WERI-Rb-1 (cell line): Measurements from ENCODE around the gene KIAA0825.

Source experiments
- DNase-seq: peaks from one replicate; pipeline ENCODE4 v3.0.0-alpha.2; 2020
- H3K27ac ChIP-seq: fragments of 250-450 bp; sonication (Bioruptor Pico); 2 replicates; pipeline ENCODE4 v1.5.1; 2020; ENCODE audit warnings: mild to moderate bottlenecking, moderate library complexity
- H3K27me3 ChIP-seq: fragments of 250-450 bp; sonication (Bioruptor Pico); 2 replicates; pipeline ENCODE4 v1.5.1; 2021; ENCODE audit warnings: mild to moderate bottlenecking, low read depth, moderate library complexity; ENCODE audit not compliant: insufficient read depth, severe bottlenecking
- H3K36me3 ChIP-seq: fragments of 250-450 bp; sonication (Bioruptor Pico); 2 replicates; pipeline ENCODE4 v1.5.1; 2020; ENCODE audit warnings: mild to moderate bottlenecking, moderate library complexity
- H3K4me3 ChIP-seq: 2 replicates; pipeline ENCODE4 v1.5.1; 2011; ENCODE audit warnings: low read depth, mild to moderate bottlenecking, control low read depth, low read length
- H3K9me3 ChIP-seq: fragments of 250-450 bp; sonication (Bioruptor Pico); 2 replicates; pipeline ENCODE4 v1.5.1; 2021; ENCODE audit warnings: mild to moderate bottlenecking, moderate library complexity; ENCODE audit not compliant: severe bottlenecking
- TF ChIP-seq, protein P1 (sequence below): IDR thresholded peaks from 2 replicates; pipeline ENCODE4 v1.5.1; 2011; ENCODE audit warnings: low read depth, mild to moderate bottlenecking, control low read depth, inconsistent platforms, low read length

The KIAA0825 gene

DNA sequence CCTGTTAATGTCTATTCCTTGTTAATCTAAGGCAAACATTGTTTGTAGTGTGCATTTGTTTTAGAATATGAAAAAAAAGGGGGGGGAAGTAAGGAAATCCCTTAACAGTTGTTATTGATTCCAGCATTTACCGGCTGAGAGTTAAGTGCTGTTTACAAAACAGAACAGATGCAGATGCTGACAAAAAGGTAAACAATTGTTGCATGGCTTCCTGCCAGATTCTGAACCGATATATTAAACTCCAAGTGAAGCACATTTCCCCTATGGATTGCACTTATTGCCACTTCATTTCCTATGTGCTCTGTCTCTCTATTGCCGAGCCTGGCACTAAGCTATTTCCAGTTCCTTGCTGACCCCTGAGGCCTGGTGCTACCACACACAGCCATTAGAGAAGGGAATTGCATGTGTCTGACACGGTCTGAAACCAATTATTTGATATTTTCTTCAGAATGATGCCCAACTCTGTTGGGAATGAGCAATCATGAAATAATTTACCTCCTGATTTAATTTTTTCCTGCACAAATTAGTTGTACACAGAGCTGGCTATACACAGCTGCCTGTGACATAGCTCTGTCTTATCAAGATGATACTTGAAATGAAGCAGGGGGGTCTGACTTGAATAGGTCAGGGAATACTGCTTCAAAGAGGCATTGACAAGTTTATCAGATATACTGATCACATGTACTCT, 109.8 kb downstream of the KIAA0825 start:
- TF ChIP-seq, protein P1, sequence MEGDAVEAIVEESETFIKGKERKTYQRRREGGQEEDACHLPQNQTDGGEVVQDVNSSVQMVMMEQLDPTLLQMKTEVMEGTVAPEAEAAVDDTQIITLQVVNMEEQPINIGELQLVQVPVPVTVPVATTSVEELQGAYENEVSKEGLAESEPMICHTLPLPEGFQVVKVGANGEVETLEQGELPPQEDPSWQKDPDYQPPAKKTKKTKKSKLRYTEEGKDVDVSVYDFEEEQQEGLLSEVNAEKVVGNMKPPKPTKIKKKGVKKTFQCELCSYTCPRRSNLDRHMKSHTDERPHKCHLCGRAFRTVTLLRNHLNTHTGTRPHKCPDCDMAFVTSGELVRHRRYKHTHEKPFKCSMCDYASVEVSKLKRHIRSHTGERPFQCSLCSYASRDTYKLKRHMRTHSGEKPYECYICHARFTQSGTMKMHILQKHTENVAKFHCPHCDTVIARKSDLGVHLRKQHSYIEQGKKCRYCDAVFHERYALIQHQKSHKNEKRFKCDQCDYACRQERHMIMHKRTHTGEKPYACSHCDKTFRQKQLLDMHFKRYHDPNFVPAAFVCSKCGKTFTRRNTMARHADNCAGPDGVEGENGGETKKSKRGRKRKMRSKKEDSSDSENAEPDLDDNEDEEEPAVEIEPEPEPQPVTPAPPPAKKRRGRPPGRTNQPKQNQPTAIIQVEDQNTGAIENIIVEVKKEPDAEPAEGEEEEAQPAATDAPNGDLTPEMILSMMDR: no peak
- H3K9me3 ChIP-seq: peaks cover 5% of the 10 kb centered on the region
- H3K27ac ChIP-seq: no peak overlapping the region
- H3K4me3 ChIP-seq: no peak overlapping the region
- H3K27me3 ChIP-seq: no peaks in the 10 kb centered on the region
- DNase-seq: no peak
- H3K36me3 ChIP-seq: no peaks in the 10 kb centered on the region

DNA sequence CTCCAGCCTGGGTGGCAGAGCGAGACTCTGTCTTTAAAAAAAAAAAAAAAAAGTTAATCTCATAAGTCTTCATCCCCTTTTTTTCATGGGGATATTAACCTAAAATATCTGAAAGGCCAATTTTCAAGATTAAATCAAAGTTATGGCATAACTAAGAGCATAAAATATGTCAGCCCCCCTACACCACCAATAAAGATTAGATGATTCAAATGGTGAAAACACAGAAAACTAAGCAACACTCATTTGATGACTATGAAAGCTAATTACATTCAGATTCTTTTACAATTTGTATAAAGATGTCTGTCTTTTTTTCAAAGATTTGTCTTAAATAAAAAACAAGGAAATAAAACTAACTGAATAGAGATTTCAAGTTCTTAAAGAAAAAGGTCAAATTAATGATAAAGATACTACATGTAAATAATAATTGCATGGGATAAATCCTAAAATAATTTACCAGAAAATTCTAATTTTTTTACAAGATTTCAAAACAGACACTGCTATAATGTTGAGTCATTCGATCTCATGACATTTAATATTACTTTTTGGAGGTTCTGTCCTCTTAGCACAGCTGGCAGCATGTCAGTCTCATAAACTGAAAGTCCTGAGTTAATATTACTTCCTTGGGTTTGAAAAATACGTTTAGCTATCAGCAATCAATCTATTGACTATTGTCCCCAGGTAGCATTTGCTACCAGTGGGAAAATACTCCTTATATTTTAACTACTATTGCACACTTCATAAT, 112.9 kb downstream of the KIAA0825 start:
- no peak for DNase-seq
- Histone ChIP-seq H3K9me3 (peaks cover 2% of the 10 kb centered on the region), H3K27me3 (no peaks in the 10 kb centered on the region), H3K4me3 (no peak overlapping the region), H3K36me3 (no peaks in the 10 kb centered on the region), H3K27ac (no peak overlapping the region)
- TF ChIP-seq, protein P1: no peak

DNA sequence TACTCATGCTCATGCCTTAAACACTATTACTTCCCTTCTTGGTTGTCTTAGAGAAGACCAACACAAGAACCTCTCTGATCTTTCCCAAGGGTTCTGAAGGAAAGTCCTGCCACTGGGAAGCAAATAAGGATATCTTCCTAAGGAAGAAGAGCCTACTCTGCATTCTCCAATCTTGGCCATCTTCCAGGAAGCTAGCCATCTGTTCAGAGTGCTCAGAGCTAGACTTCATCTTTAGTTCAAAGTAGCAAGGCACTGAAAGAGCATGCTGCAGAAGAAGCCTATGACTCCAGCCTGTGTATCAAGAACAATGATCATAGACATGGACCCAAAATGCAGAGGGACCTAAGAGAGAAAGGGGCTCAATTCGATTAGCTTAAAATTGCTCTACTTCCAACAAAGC, 114.7 kb downstream of the KIAA0825 start:
- H3K9me3 ChIP-seq: peaks cover 2% of the 10 kb centered on the region
- DNase-seq: no peak
- no peak overlapping the region for H3K4me3 ChIP-seq
- TF ChIP-seq, protein P1: no peak
- no peak overlapping the region for H3K27ac ChIP-seq
- no peaks in the 10 kb centered on the region for H3K27me3 ChIP-seq
- H3K36me3 ChIP-seq: no peaks in the 10 kb centered on the region

DNA sequence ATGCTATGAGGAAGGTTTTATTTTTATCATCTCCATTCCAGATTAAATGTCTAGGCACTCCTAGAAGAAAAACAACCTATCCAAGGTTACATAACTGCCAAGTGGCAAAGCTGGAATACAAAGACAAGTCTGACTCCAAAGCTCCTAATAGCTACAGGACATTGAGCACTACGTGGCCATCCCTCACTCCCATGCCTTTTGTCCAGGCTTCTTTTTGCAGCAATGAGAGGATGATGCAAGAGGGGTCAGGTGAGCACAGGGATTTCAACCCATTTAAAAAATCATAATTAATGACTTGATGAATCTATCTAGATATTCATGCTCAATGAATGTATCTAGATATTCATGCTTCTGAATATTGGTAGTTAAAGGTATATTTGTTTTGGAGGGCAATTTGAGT, 117.0 kb downstream of the KIAA0825 start:
- TF ChIP-seq, protein P1: no peak
- Histone ChIP-seq H3K36me3 (no peaks in the 10 kb centered on the region), H3K9me3 (peaks cover 2% of the 10 kb centered on the region), H3K27me3 (no peaks in the 10 kb centered on the region), H3K27ac (peak overlapping the region; percentile 70), H3K4me3 (no peak overlapping the region)
- no peak for DNase-seq

DNA sequence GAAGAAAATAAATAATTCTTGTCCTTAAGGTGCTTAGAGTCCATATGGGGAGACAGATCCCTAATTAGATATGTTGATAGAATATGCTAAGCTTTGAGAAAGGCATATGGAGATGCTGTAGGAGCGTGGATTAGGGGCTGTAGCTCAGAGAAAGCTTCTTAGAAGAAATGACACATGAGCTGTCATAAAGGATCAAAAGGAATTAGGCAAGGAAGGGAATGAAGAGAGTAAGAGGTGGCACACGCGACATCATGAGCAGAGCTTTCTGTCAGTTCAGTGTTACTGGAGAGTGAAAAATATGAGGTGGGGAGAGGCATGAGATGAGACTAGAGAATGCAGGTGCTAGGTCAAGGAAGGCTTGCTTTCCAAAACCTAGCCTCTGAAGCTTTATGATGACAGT, 118.6 kb downstream of the KIAA0825 start:
- peak; percentile 68 for DNase-seq
- Histone ChIP-seq H3K4me3 (no peak overlapping the region), H3K36me3 (no peaks in the 10 kb centered on the region), H3K27ac (peak overlapping the region; percentile 74), H3K9me3 (no peaks in the 10 kb centered on the region), H3K27me3 (no peaks in the 10 kb centered on the region)
- TF ChIP-seq, protein P1: no peak

DNA sequence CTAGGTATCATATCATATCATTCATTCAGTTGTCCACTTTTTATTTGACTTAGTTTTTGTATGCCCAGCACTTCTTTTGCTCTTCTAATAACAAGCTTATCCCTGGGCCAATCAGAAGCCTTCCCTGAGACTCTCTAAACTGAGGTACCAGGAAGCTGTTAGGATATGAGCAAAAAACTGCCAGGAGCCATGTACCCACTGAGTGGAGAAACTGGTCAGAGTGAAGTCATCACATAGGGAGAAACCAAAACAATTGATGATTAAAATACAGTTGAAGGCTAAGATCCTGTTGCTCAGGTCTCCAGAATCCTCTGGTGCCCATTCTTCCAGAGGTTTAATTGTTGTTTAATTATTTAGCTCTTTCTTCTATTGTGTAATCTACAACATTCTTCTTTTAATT, 120.2 kb downstream of the KIAA0825 start:
- Histone ChIP-seq H3K27me3 (no peaks in the 10 kb centered on the region), H3K4me3 (no peak overlapping the region), H3K36me3 (no peaks in the 10 kb centered on the region), H3K27ac (peak overlapping the region; percentile 74), H3K9me3 (no peaks in the 10 kb centered on the region)
- TF ChIP-seq, protein P1: no peak
- DNase-seq: no peak
